ENCODE data around the gene TET3.

Gene TET3

DNA sequence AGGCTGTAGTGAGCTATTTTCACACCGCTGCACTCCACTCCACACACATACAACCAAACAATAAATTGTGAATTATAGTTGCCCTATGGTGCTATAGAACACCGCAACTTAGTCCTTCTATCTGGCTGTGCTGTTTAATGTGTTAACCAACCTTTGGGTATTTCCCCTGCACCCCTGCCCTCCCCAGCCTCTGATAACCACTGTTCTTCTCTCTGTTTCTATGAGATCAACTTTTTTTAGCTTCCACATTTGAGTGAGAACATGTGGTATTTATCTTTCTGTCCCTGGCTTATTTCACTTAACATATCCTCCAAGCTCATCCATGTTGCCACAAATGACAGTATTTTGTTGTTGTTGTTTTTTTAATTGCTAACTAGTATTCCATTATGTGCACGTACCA is 32.5 kb downstream of the TET3 start:
- Histone ChIP-seq H3K27me3 (no peaks in the 10 kb centered on the region), H3K36me3 (no peaks in the 10 kb centered on the region), H3K27ac (no peak overlapping the region), H3K4me3 (no peak overlapping the region), H3K9me3 (no peaks in the 10 kb centered on the region), H3K4me1 (peaks cover 0 to 4% (median 0%) of the 10 kb centered on the region in 4 donors)
- intact Hi-C loops (cut with DNase I; ENCODE audit: low total_unique reads), result no loop called here
- TF ChIP-seq, protein P1, sequence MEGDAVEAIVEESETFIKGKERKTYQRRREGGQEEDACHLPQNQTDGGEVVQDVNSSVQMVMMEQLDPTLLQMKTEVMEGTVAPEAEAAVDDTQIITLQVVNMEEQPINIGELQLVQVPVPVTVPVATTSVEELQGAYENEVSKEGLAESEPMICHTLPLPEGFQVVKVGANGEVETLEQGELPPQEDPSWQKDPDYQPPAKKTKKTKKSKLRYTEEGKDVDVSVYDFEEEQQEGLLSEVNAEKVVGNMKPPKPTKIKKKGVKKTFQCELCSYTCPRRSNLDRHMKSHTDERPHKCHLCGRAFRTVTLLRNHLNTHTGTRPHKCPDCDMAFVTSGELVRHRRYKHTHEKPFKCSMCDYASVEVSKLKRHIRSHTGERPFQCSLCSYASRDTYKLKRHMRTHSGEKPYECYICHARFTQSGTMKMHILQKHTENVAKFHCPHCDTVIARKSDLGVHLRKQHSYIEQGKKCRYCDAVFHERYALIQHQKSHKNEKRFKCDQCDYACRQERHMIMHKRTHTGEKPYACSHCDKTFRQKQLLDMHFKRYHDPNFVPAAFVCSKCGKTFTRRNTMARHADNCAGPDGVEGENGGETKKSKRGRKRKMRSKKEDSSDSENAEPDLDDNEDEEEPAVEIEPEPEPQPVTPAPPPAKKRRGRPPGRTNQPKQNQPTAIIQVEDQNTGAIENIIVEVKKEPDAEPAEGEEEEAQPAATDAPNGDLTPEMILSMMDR (IDR thresholded peaks at IDR 0.05), result no peak
- DNase-seq, result no peak

DNA sequence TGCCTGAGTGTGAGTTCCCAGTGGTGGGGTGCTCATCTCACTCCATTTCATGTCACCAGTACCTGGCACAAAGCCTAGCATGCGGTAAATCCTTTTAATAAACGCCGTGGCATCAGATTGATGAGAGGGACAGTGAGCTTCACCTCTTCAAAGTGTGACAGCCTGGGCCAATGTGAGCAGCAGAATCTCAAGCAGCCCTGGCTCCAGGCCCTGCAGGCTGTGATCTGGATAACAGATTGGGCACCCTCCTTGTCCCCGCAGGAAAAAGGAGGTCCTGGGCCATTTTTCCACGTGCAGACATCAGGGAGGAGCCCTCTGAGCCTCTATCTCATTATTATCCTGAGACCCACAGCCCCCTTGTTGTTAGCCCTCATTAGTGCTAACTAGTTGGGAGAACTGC is 34.8 kb downstream of the TET3 start:
- TF ChIP-seq, protein P1 (IDR thresholded peaks at IDR 0.05), result no peak
- no peak overlapping the region for H3K27ac ChIP-seq
- no peaks in the 10 kb centered on the region for H3K9me3 ChIP-seq
- H3K36me3 ChIP-seq, result no peaks in the 10 kb centered on the region
- intact Hi-C loops (cut with DNase I; ENCODE audit: low total_unique reads), result no loop called here
- H3K27me3 ChIP-seq, result no peaks in the 10 kb centered on the region
- no peak overlapping the region for H3K4me3 ChIP-seq
- peaks cover 0 to 4% (median 0%) of the 10 kb centered on the region in 4 donors for H3K4me1 ChIP-seq
- no peak for DNase-seq

DNA sequence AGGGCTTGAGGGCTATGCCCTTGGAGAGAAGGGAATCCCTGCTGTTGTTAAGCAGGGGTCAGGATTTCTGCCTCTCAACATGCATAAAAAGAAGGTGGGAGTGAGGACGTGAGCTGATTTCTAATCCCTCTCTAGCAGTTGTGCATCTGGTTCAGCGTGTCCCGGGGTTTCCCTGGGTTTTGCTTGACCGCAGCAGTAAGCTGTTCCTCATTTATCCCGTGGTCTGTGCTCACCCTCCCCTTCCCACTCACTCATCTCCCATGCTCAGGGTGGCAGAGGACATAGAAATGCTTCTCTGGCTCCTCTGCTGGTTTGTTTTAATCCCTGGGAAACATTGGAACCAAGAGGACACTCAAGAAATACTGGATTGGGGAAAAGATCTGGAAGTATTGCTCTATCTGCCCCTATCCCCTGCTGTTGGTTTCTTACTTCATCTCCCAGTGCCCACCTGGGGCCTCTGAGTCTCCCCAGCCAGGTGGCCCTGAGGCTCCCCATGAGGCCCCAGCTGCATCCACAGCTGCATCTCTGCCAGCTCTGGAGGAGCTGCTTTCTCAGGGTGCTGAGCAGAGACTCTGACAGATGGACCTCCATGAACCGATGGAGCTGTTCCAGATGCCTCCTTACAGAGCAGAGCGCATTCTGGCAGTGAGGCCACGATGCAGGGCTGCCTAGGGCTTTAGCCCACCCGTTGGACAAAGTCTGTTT is 36.1 kb downstream of the TET3 start:
- H3K36me3 ChIP-seq, result no peaks in the 10 kb centered on the region
- DNase-seq, result peak in 1 of 2 donors; percentile 51
- H3K27ac ChIP-seq, result no peak overlapping the region
- H3K27me3 ChIP-seq, result no peaks in the 10 kb centered on the region
- TF ChIP-seq, protein P1 (IDR thresholded peaks at IDR 0.05), result no peak
- H3K4me1 ChIP-seq, result peaks cover 0 to 4% (median 0%) of the 10 kb centered on the region in 4 donors
- no peak overlapping the region for H3K4me3 ChIP-seq
- no peaks in the 10 kb centered on the region for H3K9me3 ChIP-seq
- intact Hi-C loops (cut with DNase I; ENCODE audit: low total_unique reads), result no loop called here

DNA sequence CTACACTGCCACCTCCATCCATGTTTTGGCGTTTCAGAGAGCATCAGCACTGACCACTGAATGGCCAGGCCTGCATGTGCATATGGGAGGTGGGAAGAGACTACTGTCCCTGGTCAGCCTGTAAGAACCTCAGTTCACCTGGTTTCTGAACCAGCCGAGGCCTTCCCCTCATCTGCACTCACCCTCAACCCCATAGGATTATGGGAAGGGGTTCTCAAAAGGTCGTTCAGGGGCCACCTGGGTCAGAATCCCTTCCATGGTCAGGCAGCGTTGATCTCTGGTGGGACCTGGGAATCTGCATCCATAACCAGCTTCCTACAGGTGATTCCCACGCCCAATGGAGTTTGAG is 36.7 kb downstream of the TET3 start:
- intact Hi-C loops (cut with DNase I; ENCODE audit: low total_unique reads), result no loop called here
- Histone ChIP-seq H3K9me3 (no peaks in the 10 kb centered on the region), H3K27ac (no peak overlapping the region), H3K4me3 (no peak overlapping the region), H3K36me3 (no peaks in the 10 kb centered on the region), H3K4me1 (peaks cover 0 to 4% (median 0%) of the 10 kb centered on the region in 4 donors), H3K27me3 (no peaks in the 10 kb centered on the region)
- TF ChIP-seq, protein P1 (IDR thresholded peaks at IDR 0.05), result no peak
- no peak for DNase-seq

DNA sequence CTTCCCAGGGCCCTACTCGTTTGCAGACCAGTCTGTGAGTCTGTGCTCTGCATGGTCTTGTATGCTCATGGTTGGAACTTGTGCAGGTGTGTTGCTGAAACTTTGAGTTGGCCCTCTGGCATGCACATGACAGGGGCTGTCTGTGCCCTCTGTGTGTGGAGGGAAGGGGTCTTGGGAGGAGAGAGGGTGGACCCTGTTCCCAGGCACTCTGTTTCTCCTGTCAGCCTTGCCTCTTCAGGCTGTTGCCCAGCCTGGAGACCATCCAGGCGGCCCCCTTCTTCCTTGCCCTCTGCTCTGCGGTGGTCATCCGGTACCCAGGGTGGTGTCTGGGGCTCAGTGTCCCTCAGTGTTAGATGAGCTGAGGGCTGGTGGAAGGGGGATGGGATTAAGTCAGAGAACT is 39.5 kb downstream of the TET3 start:
- H3K4me1 ChIP-seq, result peaks cover 0 to 4% (median 0%) of the 10 kb centered on the region in 4 donors

More for the DNA sequence above, 39.5 kb downstream of the TET3 start:
- Histone ChIP-seq H3K27me3 (no peaks in the 10 kb centered on the region), H3K36me3 (no peaks in the 10 kb centered on the region), H3K27ac (no peak overlapping the region), H3K4me3 (no peak overlapping the region), H3K9me3 (no peaks in the 10 kb centered on the region)
- TF ChIP-seq, protein P1 (IDR thresholded peaks at IDR 0.05), result no peak
- no peak for DNase-seq
- intact Hi-C loops (cut with DNase I; ENCODE audit: low total_unique reads), result no loop called here
